Measurements from ENCODE around the gene ZNF584.

- TF ChIP-seq CTCF (IDR thresholded peaks at IDR 0.05; ENCODE audit: extremely low read depth in 1 of 2, insufficient read depth in 1 of 2, low read depth in 1 of 2, low read length in 2 of 2) (no peak), MYC (IDR thresholded peaks at IDR 0.05; ENCODE audit: low read depth, low read length) (no peak), POLR2AphosphoS5 (IDR thresholded peaks at IDR 0.05; ENCODE audit: insufficient read depth, low read depth, low read length) (no peak), MAX (IDR thresholded peaks at IDR 0.05; ENCODE audit: insufficient read depth, insufficient read length) (no peak)
Measured at GRCh38 chr19:58364146-58364545, 44.3 kb upstream of the ZNF584 start.

Data from endothelial cell of umbilical vein (primary cell).